ENCODE measurements around the gene YBX2. TPM values are rescaled to one million over a fixed set of nuclear protein-coding genes. Genes with fewer than 3 reads are reported as not detected.
A peak's percentile ranks its signal among the peaks of the same experiment; 100 is the strongest.

YBX2 gene
- polyA plus RNA-seq, 1 donor from 2014 or later, result not detected

DNA sequence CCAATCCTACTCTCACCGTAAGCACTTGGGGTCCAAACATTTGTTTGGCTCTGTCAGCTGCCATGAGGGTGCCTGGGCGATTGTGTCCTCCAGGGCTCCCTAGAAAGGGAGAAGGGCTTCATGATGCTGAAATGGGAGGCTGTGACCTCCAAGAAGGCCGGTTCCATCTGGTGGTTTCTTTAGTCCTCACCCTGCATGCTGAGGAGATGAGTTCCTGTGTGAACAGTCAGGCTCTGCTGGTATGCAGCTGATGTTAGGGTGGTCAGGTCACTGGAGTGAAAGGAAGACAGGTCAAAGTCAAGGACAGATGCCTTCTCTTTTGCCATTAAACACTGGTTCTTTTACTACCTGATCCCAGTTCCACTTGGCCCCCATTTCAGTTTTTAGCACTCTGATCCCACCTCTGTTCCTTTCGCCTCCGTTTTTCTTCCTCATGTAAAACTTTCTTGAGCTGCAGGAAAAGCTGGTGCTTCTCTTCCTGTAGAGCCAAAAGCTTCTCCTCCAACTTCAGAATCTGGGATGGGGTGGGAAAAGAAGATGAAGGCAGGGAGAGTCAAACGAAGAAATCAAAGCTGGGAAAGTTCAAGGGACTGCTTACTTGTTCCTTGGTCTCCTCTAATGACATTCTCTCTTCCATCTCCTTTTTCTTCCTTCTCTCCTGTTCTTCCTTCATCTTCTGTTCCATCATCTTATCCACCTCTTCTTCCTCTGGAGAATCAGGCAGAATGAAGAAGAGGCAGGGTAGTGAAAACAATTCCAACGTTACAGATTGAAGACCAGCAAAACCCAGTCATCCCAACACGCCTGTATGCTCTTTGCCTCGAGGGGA, 19.7 kb upstream of the YBX2 start:
- Mint-ChIP-seq H3K27me3 (no peaks in the 10 kb centered on the region), H3K9me3 (no peaks in the 10 kb centered on the region), H3K27ac (peak overlapping the region; percentile 92 to 99 (median 97)), H3K4me3 (peak overlapping the region; percentile 81 to 98 (median 90)), H3K36me3 (peaks cover 4% of the 10 kb centered on the region), H3K4me1 (peaks cover 23 to 43% (median 24%) of the 10 kb centered on the region in 3 donors)

DNA sequence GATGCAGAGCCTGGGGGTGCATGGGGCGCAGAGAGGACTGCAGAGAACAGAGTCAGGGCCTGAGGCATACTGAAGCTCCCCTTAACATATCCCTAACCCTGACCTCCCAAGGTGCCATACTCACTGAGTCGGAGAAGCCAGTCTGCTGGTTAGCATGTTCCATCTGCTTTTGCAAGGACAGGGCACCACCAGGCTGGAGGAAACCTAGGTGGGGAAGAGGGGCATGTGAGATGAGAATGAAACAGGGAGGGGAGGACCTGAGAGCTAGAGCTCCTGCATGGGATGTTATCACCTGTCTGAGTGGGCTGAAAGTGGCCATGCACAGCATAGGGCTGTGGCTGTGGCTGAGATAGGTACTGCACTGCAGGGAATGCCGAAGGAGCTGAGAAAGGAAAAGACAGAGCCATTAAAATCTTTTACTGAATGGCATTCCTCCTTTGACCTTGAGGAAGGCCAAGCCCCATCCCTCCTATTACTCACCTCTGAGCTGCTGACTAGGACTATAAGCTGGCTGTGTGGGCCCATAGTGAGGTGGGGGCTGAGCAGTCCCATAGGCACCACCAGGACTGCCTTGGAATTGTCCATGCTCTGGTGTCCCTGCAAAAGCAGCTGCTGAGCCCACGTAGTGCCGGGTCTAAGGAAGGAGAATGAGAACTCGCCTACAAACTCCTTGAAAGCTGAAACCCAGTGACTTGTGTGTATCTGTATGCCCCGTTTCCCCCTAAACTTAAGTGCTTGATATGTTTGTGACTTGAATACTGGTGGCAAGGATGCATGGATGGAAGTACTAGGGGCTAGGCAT, 18.9 kb upstream of the YBX2 start:
- Mint-ChIP-seq H3K27me3 (no peaks in the 10 kb centered on the region), H3K4me1 (peaks cover 27 to 46% (median 27%) of the 10 kb centered on the region in 3 donors), H3K27ac (peak overlapping the region; percentile 92 to 99 (median 97)), H3K36me3 (peaks cover 6% of the 10 kb centered on the region), H3K9me3 (no peaks in the 10 kb centered on the region), H3K4me3 (peak overlapping the region; percentile 78 to 98 (median 86))

DNA sequence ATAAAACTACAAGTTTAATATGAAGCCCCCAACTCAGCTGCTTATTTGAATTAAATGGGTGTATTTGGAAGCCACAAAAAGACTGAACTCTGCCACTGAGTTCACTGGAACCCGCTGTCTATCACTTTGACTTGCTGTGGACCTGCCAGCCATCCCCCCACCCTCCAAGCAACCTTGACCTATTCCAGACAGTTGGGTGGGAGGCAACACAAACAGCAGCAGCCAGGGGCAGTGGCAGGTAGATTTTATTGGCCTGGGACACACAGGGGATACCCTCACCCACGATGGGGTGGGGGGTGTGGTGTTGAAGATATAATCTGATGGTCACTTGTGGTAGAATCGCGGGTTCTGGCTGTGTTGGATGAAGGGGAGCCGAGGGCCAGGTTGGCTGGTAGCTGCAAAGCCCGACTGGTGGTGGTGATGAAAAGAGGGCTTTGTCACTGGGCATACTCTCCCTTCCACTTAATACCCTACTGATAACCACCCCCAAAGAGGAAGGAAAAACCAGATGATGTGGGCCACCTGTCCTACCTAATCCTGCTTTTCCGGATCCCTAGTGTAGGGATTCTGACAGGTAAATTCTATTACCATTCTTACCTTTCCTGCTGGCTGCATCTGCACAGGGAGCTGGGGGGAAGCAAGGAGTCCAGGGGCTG, 18.1 kb upstream of the YBX2 start:
- H3K27ac Mint-ChIP-seq, result peak overlapping the region; percentile 86 to 99 (median 97)
- no peaks in the 10 kb centered on the region for H3K27me3 Mint-ChIP-seq
- H3K4me1 Mint-ChIP-seq, result peaks cover 27 to 46% (median 27%) of the 10 kb centered on the region in 3 donors
- H3K9me3 Mint-ChIP-seq, result no peaks in the 10 kb centered on the region
- H3K36me3 Mint-ChIP-seq, result peaks cover 6% of the 10 kb centered on the region
- peak overlapping the region in 3 of 4 donors; percentile 55 to 98 (median 78) for H3K4me3 Mint-ChIP-seq

DNA sequence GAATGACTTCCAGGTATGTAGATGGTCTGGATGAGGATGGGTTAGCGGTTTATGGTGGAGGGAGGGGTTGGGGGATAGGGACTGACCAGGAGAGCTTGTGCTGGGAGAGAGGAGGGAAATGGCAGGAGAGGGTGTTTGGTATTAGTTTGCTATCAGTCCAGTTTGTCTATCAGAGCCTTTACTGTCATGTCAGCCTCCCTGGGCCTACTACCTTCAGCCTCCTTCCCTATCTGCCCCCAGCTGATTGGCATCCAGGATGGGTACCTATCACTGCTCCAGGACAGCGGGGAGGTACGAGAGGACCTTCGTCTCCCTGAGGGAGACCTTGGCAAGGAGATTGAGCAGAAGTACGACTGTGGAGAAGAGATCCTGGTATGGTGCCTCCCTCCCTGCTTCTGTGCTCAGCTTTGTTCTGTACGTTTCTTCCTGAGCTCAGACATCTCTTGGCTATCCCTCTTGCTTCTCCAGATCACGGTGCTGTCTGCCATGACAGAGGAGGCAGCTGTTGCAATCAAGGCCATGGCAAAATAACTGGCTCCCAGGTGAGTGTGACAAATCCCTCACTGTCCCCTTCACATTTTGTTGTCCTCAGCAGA, 16.8 kb upstream of the YBX2 start:
- peak overlapping the region in 2 of 4 donors; percentile 75 to 91 for H3K4me3 Mint-ChIP-seq
- H3K36me3 Mint-ChIP-seq, result peaks cover 6% of the 10 kb centered on the region
- peak overlapping the region in 2 of 3 donors; percentile 59 to 95 for H3K27ac Mint-ChIP-seq
- no peaks in the 10 kb centered on the region for H3K9me3 Mint-ChIP-seq
- peaks cover 26 to 46% (median 27%) of the 10 kb centered on the region in 3 donors for H3K4me1 Mint-ChIP-seq
- peaks cover 2% of the 10 kb centered on the region for H3K27me3 Mint-ChIP-seq

DNA sequence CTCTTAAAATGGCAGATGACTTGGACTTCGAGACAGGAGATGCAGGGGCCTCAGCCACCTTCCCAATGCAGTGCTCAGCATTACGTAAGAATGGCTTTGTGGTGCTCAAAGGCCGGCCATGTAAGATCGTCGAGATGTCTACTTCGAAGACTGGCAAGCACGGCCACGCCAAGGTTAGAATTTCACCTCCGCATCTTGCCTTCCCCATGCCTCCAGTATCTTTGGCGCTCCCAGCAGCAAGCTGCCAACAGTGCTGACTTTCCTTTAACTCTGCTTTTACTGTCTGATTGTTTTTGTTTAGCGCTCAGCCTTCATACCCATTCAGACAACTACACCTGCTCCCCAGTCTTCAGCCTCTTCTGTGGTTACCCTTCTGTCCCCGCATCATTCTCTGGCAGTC, 15.2 kb upstream of the YBX2 start:
- Mint-ChIP-seq H3K9me3 (no peaks in the 10 kb centered on the region), H3K4me1 (peaks cover 20 to 46% (median 26%) of the 10 kb centered on the region in 3 donors), H3K36me3 (peaks cover 6% of the 10 kb centered on the region), H3K27ac (peak overlapping the region; percentile 95 to 99 (median 99)), H3K4me3 (peak overlapping the region; percentile 91 to 99 (median 96)), H3K27me3 (peaks cover 2% of the 10 kb centered on the region)

DNA sequence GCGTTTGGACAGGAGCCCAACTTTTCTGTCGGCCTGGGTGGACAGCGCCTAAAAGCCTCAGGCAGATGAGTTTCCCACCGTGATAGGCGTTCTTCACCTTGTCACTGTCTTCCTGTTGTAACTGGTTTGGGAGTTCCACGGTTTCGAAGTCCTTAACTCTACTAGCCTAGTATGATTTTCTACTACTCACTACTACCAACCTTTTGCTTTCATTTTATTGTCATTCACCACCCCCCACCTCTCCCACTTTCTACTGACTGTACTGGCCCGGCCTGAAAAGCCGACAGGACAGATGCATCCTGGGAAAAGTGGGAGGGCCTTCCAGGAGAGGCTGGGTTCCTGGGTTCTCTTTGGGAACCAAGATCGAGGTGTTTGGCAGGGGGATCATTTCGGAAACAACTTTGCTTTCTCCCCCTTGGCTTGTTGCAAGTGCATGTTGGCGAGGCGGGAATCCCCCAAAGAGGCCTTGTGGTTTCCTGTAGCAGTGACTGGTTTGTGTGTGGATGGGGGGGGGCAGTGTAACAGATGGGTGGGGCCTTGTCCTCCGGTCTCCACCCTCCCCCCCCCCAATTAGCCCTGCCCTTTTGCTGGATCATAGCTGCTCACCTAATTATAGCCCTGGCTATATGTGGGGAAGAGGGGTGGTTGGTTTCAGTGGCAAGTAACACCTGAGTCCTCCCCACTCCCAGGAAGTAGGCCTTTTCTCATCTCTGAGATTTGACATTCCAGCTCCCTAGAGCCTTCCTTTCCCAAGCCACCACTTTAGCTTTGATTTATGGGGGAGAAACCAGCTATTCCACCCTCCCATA, 14.4 kb upstream of the YBX2 start:
- Mint-ChIP-seq H3K4me1 (peaks cover 14 to 39% (median 23%) of the 10 kb centered on the region in 3 donors), H3K9me3 (no peaks in the 10 kb centered on the region), H3K27ac (peak overlapping the region; percentile 95 to 99 (median 99)), H3K27me3 (peaks cover 2% of the 10 kb centered on the region), H3K4me3 (peak overlapping the region; percentile 91 to 99 (median 96)), H3K36me3 (peaks cover 6% of the 10 kb centered on the region)

DNA sequence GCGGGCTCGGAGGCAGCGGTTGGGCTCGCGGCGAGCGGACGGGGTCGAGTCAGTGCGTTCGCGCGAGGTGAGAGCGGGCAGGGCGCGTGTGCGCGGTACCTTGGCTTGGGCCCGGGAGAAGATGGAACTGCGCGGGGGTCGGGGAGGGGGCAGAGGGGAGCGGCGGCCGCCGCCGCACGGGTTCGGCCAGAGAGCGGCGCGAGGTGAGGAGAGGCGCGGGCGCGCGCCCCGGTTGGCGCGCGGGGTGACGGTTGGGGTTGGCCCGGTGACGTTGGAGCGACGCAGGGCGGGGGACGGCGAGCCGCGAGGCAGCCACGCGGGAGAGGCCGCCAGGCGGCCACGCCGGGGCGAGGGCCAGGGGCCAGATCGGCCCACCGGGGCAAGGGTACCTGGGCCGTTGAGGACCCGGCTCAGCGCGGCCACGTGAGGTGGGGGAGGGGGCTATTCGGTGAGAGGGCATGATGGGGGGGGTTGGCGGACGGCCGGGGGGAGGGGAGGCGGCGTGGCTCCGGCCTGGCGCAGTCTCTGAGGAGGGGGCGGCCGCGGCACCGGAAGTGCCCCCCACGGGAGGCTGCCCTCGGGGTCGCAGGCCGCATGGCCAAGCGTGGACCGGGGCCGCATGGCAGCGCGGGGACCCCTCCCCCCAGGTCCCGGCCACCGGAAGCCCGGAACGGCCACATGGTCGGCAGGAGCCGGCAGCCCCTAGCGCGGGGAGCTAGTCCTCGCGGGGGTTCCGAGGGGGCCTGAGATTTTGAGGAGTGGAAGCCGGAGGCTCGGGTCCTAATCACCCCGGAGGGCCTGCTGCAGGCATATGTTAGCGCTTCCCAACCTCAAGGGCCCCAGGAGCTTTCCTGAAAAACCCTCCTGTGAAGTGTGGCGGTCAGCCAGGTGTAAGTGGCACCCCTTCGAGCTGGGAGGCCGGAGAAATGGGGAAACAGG, 13.5 kb upstream of the YBX2 start:
- Mint-ChIP-seq H3K4me1 (peaks cover 14 to 32% (median 18%) of the 10 kb centered on the region in 3 donors), H3K9me3 (no peaks in the 10 kb centered on the region), H3K4me3 (peak overlapping the region; percentile 91 to 99 (median 96)), H3K36me3 (peaks cover 6% of the 10 kb centered on the region), H3K27ac (peak overlapping the region; percentile 95 to 100 (median 99)), H3K27me3 (peaks cover 2% of the 10 kb centered on the region)

DNA sequence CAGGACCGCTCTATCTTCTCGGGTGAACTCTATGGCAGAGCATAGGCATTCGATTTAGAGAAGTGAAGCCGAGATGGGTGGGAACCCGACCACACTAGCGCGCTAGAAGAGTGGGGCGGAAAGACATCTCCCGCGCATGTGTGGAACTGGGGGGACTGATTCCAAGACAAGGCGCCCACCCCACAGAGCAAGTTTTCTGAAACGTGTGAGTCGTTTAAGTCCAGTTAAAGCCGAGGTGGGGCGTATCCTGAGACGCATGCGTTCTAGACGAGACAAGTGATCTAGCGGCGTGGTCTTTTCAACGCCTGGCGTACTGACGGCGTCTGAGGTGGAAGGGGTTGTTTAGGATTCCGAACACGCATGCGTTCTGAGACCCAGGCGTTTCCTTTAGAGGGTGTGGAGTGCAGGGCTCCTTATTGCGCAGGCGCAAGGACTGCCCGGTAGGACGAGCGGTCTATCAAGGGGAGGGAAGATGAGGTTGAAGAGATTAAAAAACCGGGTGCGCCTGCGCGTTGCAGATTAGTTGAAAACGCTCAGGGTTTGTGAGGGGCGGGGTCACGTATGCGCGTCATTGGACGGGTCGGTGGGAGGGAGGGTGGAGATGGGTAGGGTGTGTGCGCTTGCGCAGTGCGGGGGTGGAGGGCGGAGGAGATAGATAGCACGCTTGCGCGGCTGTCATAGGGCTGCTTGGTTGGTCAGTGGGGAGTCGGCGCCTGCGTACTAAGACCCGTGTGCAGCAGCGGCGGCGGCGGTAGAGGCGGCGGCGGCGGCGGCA, 12.7 kb upstream of the YBX2 start, which contains the start of gene EIF5A:
EIF5A (plus strand) TSS at position 718 of the 775 bp plus-strand sequence. CDS start 2,008 bp downstream, outside the sequence.
- H3K27ac Mint-ChIP-seq, result peak within 1 kb of the TSS; percentile 95 to 100 (median 99)
- H3K9me3 Mint-ChIP-seq, result no peaks in the 10 kb centered on the region
- peaks cover 14 to 28% (median 16%) of the 10 kb centered on the region in 3 donors for H3K4me1 Mint-ChIP-seq
- peaks cover 6% of the 10 kb centered on the region for H3K36me3 Mint-ChIP-seq
- peak within 1 kb of the TSS; percentile 91 to 99 (median 96) for H3K4me3 Mint-ChIP-seq
- peaks cover 2% of the 10 kb centered on the region for H3K27me3 Mint-ChIP-seq

DNA sequence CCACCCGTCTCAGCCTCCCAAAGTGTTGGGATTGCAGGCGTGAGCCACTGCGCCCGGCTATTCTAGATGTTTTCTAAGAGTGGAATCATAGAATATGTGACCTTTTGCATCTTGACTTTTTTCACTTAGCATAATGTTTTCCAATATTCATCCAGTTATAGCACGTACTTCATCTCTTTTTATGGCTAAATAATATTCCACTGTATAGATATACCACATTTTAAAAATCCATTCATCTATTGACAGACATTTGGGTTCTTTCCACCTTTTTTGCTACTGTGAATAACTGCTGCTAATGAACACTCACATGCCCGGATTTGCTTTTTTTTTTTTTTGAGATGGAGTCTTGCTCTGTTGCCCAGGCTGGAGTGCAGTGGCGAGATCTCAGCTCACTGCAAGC, 9.7 kb upstream of the YBX2 start:
- Mint-ChIP-seq H3K27me3 (peaks cover 5% of the 10 kb centered on the region), H3K27ac (peak overlapping the region in 1 of 3 donors; percentile 18), H3K4me1 (peaks cover 4 to 6% (median 6%) of the 10 kb centered on the region in 3 donors), H3K9me3 (no peaks in the 10 kb centered on the region), H3K36me3 (peaks cover 4% of the 10 kb centered on the region), H3K4me3 (no peak overlapping the region)

DNA sequence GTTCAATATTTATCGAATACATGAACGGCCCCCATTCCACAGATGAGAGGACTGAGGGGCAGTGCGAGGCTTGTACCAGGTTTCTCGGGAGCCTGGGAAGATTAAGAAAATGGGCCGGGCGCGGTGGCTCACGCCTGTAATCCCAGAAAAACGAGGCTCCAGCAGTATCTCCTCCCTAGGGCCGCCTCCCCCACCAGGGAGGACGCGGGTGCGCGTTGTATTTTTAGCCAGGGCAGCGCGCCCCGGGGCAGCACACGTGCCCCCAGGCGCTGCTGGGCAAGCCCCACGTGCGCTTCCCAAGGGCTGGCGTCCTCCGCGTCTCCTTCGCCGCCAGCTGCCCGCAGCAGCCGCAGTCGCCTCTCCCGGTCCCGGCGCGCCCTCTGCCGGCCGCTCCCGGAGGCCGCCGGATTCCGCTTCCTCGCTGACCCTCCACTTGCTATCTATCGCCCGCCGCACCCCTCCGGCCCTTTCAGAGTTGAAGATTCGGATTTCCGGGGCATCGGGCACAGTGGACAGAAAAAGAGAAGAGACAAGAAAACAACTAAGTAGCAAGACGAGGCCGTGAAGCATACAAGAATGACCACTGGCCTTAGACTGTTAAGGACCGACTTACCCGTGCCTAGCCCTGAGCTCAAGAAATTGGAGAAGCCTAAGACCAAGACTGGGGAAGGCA, 1.9 kb upstream of the YBX2 start:
- peaks cover 2% of the 10 kb centered on the region for H3K36me3 Mint-ChIP-seq
- H3K27me3 Mint-ChIP-seq, result peaks cover 12% of the 10 kb centered on the region
- H3K9me3 Mint-ChIP-seq, result no peaks in the 10 kb centered on the region
- H3K4me1 Mint-ChIP-seq, result peaks cover 10 to 13% (median 13%) of the 10 kb centered on the region in 3 donors
- H3K27ac Mint-ChIP-seq, result peak overlapping the region in 1 of 3 donors; percentile 85
- H3K4me3 Mint-ChIP-seq, result peak overlapping the region; percentile 16 to 77 (median 66)

DNA sequence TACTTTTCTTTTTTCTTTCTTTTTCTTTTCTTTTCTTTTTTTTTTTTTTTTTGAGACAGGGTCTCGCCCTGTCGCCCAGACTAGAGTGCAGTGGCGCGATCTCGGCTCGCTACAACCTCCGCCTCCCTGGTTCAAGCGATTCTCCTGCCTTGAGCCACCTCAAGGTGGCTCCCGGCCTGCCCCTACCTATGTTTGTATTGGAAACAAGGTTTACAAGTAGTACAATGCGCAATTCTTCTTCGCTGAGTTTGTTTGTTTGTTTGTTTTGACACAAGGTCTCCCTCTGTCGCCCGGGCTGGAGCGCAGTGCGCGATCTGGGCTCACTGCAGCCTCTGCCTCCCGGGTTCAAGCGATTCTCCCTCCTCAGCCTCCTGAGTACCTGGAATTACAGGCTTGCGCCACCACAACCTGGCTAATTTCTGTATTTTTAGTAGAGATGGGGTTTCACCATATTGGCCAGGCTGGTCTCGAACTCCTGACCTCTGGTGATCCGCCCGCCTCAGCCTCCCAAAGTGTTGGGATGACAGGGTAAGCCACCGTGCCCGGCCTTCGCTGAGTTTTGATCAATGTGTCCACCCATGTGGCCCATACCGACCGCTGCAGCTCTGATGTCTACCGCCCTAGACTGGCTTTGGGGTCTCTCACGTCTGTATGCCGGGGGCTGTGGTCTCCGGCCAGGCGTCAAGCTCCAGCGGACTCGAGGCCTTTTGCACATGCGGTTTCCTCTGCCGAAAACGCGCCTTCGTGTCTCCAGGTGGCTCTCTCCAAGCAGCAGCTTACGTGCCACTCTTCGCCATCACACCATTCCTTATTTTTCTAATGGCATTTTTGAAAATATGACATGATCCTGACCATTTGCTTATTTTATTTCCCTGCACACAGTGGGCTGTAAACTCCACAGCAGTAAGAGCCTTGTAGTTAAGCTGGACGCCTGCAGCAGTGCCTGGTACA, 1.1 kb upstream of the YBX2 start:
- Mint-ChIP-seq H3K4me1 (peaks cover 10 to 13% (median 13%) of the 10 kb centered on the region in 3 donors), H3K27ac (peak overlapping the region in 2 of 3 donors; percentile 69 to 93), H3K36me3 (peaks cover 1% of the 10 kb centered on the region), H3K4me3 (peak overlapping the region; percentile 55 to 95 (median 82)), H3K9me3 (no peaks in the 10 kb centered on the region), H3K27me3 (peaks cover 14% of the 10 kb centered on the region)

All from IgD-negative memory B cell (primary cell).